HEK293 (cell line): Measurements from ENCODE around the gene FGB.

Source experiments
- CTCF ChIA-PET: fragments of 350-600 bp; formaldehyde crosslinking; extraction: SDS; loops from one replicate; lab custom pipeline; 2021; ENCODE audit warnings: antibody characterized with exemption; lab: Yijun Ruan, JAX
- POLR2A ChIA-PET: fragments of 300-600 bp; formaldehyde crosslinking; extraction: SDS; loops from one replicate; lab custom pipeline; 2020; ENCODE audit warnings: antibody characterized with exemption, inconsistent platforms; lab: Yijun Ruan, JAX
- H3K27ac ChIP-seq: fragments of 200-500 bp; sonication (Bioruptor generic); 2 replicates; pipeline ENCODE4 v1.5.1; 2014; ENCODE audit warnings: low read depth, low read length, control low read depth, inconsistent platforms; ENCODE audit errors: extremely low read depth
- H3K36me3 ChIP-seq, 2 experiments: fragments of 200-500 bp in 1 of 2; sonication (Bioruptor generic) in 1 of 2; 1 replicate in 1 of 2; 2 replicates in 1 of 2; pipeline ENCODE4 v1.5.1; 2014 to 2017; ENCODE audit warnings: inconsistent platforms in 2 of 2, low read length in 2 of 2; ENCODE audit not compliant: control insufficient read depth in 2 of 2, insufficient read depth in 1 of 2
- H3K4me1 ChIP-seq: fragments of 200-500 bp; sonication (Bioruptor generic); 2 replicates; pipeline ENCODE4 v1.5.1; 2014; ENCODE audit warnings: mild to moderate bottlenecking, low read length, inconsistent platforms; ENCODE audit not compliant: control insufficient read depth, insufficient read depth
- H3K4me3 ChIP-seq: 2 replicates; pipeline ENCODE4 v1.5.1; 2011; ENCODE audit warnings: low read depth, mild to moderate bottlenecking, control low read depth, low read length, moderate library complexity
- H3K9me3 ChIP-seq: fragments of 200-500 bp; sonication (Bioruptor generic); 2 replicates; pipeline ENCODE4 v1.5.1; 2014; ENCODE audit warnings: low read depth, low read length, inconsistent platforms; ENCODE audit not compliant: control insufficient read depth, insufficient read depth
- BCL11A ChIP-seq: fragments of 450-650 bp; formaldehyde crosslinking; IDR thresholded peaks from 2 replicates; pipeline ENCODE4 v1.5.1; 2016; ENCODE audit warnings: low read depth, missing biosample characterization, missing genetic modification characterization
- HIC1 ChIP-seq: fragments of 450-650 bp; formaldehyde crosslinking; IDR thresholded peaks from 2 replicates; pipeline ENCODE4 v1.5.1; 2016; ENCODE audit warnings: missing biosample characterization, missing genetic modification characterization
- HOXC10 ChIP-seq: sonication (generic); formaldehyde crosslinking; IDR thresholded peaks from 2 replicates; pipeline ENCODE4 v1.8.1; 2023; ENCODE audit warnings: mild to moderate bottlenecking, missing genetic modification reagents
- MYNN ChIP-seq: fragments of 450-650 bp; formaldehyde crosslinking; IDR thresholded peaks from 2 replicates; pipeline ENCODE4 v1.5.1; 2016; ENCODE audit warnings: missing biosample characterization, missing genetic modification characterization, borderline replicate concordance
- MZF1 ChIP-seq: fragments of 450-650 bp; formaldehyde crosslinking; IDR thresholded peaks from 2 replicates; pipeline ENCODE4 v1.5.1; 2017; ENCODE audit warnings: missing biosample characterization, missing genetic modification characterization, borderline replicate concordance
- RBAK ChIP-seq: fragments of 450-650 bp; formaldehyde crosslinking; IDR thresholded peaks from 2 replicates; pipeline ENCODE4 v1.5.1; 2016; ENCODE audit warnings: missing biosample characterization, missing genetic modification characterization
- SCRT1 ChIP-seq: fragments of 450-650 bp; formaldehyde crosslinking; IDR thresholded peaks from 2 replicates; pipeline ENCODE4 v1.5.1; 2016; ENCODE audit warnings: missing biosample characterization, missing genetic modification characterization, borderline replicate concordance
- SP2 ChIP-seq: fragments of 450-650 bp; formaldehyde crosslinking; IDR thresholded peaks from 2 replicates; pipeline ENCODE4 v1.5.1; 2016; ENCODE audit warnings: missing biosample characterization, missing genetic modification characterization
- ZBTB10 ChIP-seq: fragments of 450-650 bp; formaldehyde crosslinking; IDR thresholded peaks from 2 replicates; pipeline ENCODE4 v1.5.1; 2016; ENCODE audit warnings: missing biosample characterization, missing genetic modification characterization
- ZBTB17 ChIP-seq: fragments of 450-650 bp; formaldehyde crosslinking; IDR thresholded peaks from 2 replicates; pipeline ENCODE4 v1.5.1; 2016; ENCODE audit warnings: missing biosample characterization, missing genetic modification characterization
- ZNF280C ChIP-seq: fragments of 450-650 bp; formaldehyde crosslinking; IDR thresholded peaks from 2 replicates; pipeline ENCODE4 v1.5.1; 2016; ENCODE audit warnings: missing biosample characterization, missing genetic modification characterization
- ZNF341 ChIP-seq: fragments of 450-650 bp; formaldehyde crosslinking; IDR thresholded peaks from 2 replicates; pipeline ENCODE4; 2016; ENCODE audit warnings: low read depth, missing biosample characterization, missing genetic modification characterization
- ZNF366 ChIP-seq: fragments of 450-650 bp; formaldehyde crosslinking; conservative IDR thresholded peaks from 2 replicates; pipeline ENCODE4 v1.5.1; 2016; ENCODE audit warnings: missing biosample characterization, missing genetic modification characterization
- ZNF518A ChIP-seq: fragments of 450-650 bp; formaldehyde crosslinking; conservative IDR thresholded peaks from 2 replicates; pipeline ENCODE4 v1.5.1; 2016; ENCODE audit warnings: low read depth, missing biosample characterization, missing genetic modification characterization
- ZNF555 ChIP-seq: fragments of 450-650 bp; formaldehyde crosslinking; conservative IDR thresholded peaks from 2 replicates; pipeline ENCODE4 v1.5.1; 2017; ENCODE audit warnings: missing biosample characterization, mild to moderate bottlenecking, missing genetic modification characterization, inconsistent platforms
- ZNF585B ChIP-seq: fragments of 450-650 bp; formaldehyde crosslinking; IDR thresholded peaks from 2 replicates; pipeline ENCODE4 v1.5.1; 2016; ENCODE audit warnings: missing biosample characterization, missing genetic modification characterization
- TF ChIP-seq, protein P1 (sequence below): fragments of 450-650 bp; formaldehyde crosslinking; IDR thresholded peaks from 2 replicates; pipeline ENCODE4 v1.5.1; 2017; ENCODE audit warnings: missing biosample characterization, missing genetic modification characterization
- TF ChIP-seq, protein P2 (sequence below): fragments of 450-650 bp; formaldehyde crosslinking; IDR thresholded peaks from 2 replicates; pipeline ENCODE4 v1.5.1; 2017; ENCODE audit warnings: missing biosample characterization, missing genetic modification characterization

Gene FGB

DNA sequence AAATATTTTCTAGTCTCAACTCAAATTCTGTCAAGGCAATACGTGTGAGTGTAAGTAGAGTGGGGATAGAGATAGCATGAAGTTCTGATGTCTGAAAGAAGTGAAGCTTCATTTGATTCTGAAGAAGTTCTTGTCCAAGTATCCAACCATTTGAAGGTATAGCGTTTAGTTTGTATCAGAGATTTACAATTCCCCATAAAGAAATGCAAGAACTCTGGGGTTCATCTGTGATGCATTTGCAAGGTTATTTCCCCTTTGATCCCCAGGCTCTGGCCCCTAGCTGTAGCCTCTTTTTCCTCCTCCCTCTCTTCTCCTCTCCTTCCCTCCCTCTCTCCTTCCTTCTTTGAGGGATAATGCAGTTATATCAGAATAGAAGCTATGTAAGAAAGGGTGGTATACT is 19.9 kb downstream of the FGB start:
- ChIA-PET POLR2A (no interaction called here), CTCF (interaction anchor here (0.6 to 0.7 kb wide), 3 partner anchors 10 to 75 kb away, joined by 3 to 6 read pairs (median 3); no protein-coding TSS in a partner anchor)
- TF ChIP-seq BCL11A (tag by site-specific recombination) (no peak), ZNF585B (tag by site-specific recombination) (no peak), MYNN (tag by site-specific recombination) (no peak), ZBTB17 (tag by site-specific recombination) (no peak), RBAK (tag by site-specific recombination) (no peak), ZNF555 (tag by site-specific recombination) (no peak), ZNF280C (tag by site-specific recombination) (no peak), MZF1 (tag by site-specific recombination) (no peak), HIC1 (tag by site-specific recombination) (no peak), SP2 (tag by site-specific recombination) (no peak), ZBTB10 (no peak)
- TF ChIP-seq, protein P1, sequence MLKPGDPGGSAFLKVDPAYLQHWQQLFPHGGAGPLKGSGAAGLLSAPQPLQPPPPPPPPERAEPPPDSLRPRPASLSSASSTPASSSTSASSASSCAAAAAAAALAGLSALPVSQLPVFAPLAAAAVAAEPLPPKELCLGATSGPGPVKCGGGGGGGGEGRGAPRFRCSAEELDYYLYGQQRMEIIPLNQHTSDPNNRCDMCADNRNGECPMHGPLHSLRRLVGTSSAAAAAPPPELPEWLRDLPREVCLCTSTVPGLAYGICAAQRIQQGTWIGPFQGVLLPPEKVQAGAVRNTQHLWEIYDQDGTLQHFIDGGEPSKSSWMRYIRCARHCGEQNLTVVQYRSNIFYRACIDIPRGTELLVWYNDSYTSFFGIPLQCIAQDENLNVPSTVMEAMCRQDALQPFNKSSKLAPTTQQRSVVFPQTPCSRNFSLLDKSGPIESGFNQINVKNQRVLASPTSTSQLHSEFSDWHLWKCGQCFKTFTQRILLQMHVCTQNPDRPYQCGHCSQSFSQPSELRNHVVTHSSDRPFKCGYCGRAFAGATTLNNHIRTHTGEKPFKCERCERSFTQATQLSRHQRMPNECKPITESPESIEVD (tag by site-specific recombination): no peak
- TF ChIP-seq, protein P2, sequence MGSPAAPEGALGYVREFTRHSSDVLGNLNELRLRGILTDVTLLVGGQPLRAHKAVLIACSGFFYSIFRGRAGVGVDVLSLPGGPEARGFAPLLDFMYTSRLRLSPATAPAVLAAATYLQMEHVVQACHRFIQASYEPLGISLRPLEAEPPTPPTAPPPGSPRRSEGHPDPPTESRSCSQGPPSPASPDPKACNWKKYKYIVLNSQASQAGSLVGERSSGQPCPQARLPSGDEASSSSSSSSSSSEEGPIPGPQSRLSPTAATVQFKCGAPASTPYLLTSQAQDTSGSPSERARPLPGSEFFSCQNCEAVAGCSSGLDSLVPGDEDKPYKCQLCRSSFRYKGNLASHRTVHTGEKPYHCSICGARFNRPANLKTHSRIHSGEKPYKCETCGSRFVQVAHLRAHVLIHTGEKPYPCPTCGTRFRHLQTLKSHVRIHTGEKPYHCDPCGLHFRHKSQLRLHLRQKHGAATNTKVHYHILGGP (tag by site-specific recombination): no peak
- H3K27ac ChIP-seq: no peak overlapping the region
- no peak overlapping the region for H3K4me3 ChIP-seq
- H3K9me3 ChIP-seq: no peaks in the 10 kb centered on the region
- H3K36me3 ChIP-seq: no peaks in the 10 kb centered on the region
- H3K4me1 ChIP-seq: no peaks in the 10 kb centered on the region

DNA sequence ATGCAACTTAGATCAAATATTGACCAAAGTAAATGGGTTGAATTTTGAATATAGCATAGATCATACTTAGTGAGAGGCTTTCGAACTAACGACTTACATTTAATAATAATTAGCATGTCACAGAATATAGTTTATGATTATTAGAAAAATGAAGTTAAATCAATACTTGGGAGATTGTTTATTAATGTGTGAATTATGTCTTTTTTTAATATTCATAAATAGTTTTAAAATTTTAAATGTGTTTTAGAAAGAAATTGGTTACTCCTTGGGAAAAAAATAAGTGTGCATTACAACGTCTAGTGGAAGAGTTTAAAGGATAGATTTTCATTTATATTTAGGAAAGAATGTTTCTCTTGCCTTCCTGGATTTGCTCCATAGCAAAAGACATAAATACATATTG is 20.4 kb downstream of the FGB start:
- ChIA-PET POLR2A (no interaction called here), CTCF (interaction anchor here (0.6 to 0.7 kb wide), 2 partner anchors 9 to 75 kb away, joined by 3 to 6 read pairs; no protein-coding TSS in a partner anchor)
- no peaks in the 10 kb centered on the region for H3K4me1 ChIP-seq
- H3K4me3 ChIP-seq: no peak overlapping the region
- no peaks in the 10 kb centered on the region for H3K9me3 ChIP-seq
- no peaks in the 10 kb centered on the region for H3K36me3 ChIP-seq
- no peak overlapping the region for H3K27ac ChIP-seq
- TF ChIP-seq ZNF341 (tag by site-specific recombination) (no peak), ZNF518A (no peak), ZNF366 (tag by site-specific recombination) (no peak), HOXC10 (CRISPR knock-in tag) (no peak), SCRT1 (tag by site-specific recombination) (no peak)
